ENCODE results near the gene SAE1.
A peak's percentile ranks its signal among the peaks of the same experiment; 100 is the strongest.

- TF ChIP-seq POLR2A (IDR thresholded peaks at IDR 0.05), result peak; percentile 90
- TF ChIP-seq CTCF (IDR thresholded peaks at IDR 0.05), result no peak
- TF ChIP-seq EP300 (IDR thresholded peaks at IDR 0.05; ENCODE audit: low read depth), result peak; percentile 89
Measured at GRCh38 chr19:47096100-47096704, 34.4 kb upstream of the SAE1 start.
